Cardiac muscle cell (in vitro differentiated cells and primary cell): Measurements from ENCODE around the gene SLC22A1. TPM values are rescaled to one million over a fixed set of nuclear protein-coding genes. Genes with fewer than 3 reads are reported as not detected.

Experiments
- DNase-seq, 2 donors: peaks; one replicate each; pipeline versions ENCODE4 v3.0.0 to v3.0.0-alpha.2; 2010 to 2017; ENCODE audit warnings: low read depth in 1 of 2, low spot score in 1 of 2
- H3K27ac ChIP-seq: fragments of 200-600 bp; sonication (generic); 2 replicates; pipeline ENCODE4 v1.5.1; 2016
- H3K27me3 ChIP-seq: fragments of 200-600 bp; sonication (generic); 2 replicates; pipeline ENCODE4 v1.6.0; 2016; ENCODE audit warnings: control low read depth
- H3K36me3 ChIP-seq: fragments of 200-600 bp; sonication (generic); 2 replicates; pipeline ENCODE4 v1.5.1; 2016; ENCODE audit warnings: control low read depth
- H3K4me1 ChIP-seq: fragments of 200-600 bp; sonication (generic); 2 replicates; pipeline ENCODE4 v1.8.1; 2017; ENCODE audit warnings: low read depth, mild to moderate bottlenecking, mixed run types
- H3K4me3 ChIP-seq: fragments of 200-600 bp; sonication (generic); 2 replicates; pipeline ENCODE4 v1.5.1; 2016; ENCODE audit warnings: mild to moderate bottlenecking
- H3K9me3 ChIP-seq: fragments of 200-600 bp; sonication (generic); 2 replicates; pipeline ENCODE4 v1.5.1; 2017; ENCODE audit warnings: low read depth, mild to moderate bottlenecking, control low read depth
- polyA plus RNA-seq: library from polyadenylated mRNA; unstranded; fragments of >200 nt; fragmentation: Nextera tagmentation; extraction: Ambion mirVana; gene quantifications from 2 replicates; pipeline ENCODE4 v1.2.1, GENCODE V29; 2016
- total RNA-seq: library from RNA; depleted of rRNA; stranded (reverse); fragments of >200 nt; gene quantifications from 2 replicates; pipeline ENCODE4 v1.2.3, GENCODE V29; 2016
- TF ChIP-seq, protein P1 (sequence below): IDR thresholded peaks from 2 replicates; pipeline ENCODE4 v1.5.1; 2012; ENCODE audit warnings: low read depth, mild to moderate bottlenecking, low read length

SLC22A1 gene
- total and polyA plus RNA-seq, 2 experiments from 2014 or later: 0.42 TPM; not detected in 1

DNA sequence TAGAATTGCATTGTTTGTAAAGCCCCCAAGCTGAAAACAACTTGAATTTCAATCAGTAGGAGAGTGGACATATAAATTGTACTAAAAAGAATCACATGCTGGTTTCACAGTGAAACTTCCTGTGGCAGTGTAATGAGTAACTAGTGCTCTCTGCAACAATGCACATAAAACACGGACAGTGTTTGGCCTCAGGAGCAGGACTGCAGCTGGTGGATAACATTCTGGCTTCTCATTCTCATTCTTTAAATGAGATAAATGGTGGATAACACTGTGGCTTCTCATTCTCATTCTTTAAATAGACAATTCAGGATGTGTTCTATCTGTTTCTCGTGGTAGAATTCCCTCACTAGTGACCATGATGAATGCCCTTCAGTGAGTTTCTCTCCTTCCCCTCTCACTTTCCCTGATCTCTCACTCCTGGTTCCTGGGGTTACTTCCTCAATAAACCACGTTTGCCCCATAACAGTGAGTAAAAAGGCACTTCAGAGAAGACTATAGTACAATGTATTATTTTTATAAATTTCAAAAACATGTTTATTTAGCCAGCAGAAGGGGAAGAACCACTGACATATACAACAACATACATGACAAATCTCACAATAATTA is 77.1 kb downstream of the SLC22A1 start:
- Histone ChIP-seq H3K36me3 (no peaks in the 10 kb centered on the region), H3K27me3 (no peaks in the 10 kb centered on the region), H3K4me3 (no peak overlapping the region), H3K9me3 (no peaks in the 10 kb centered on the region), H3K27ac (no peak overlapping the region), H3K4me1 (no peaks in the 10 kb centered on the region)
- DNase-seq: peak in 1 of 2 donors; percentile 18
- TF ChIP-seq, protein P1, sequence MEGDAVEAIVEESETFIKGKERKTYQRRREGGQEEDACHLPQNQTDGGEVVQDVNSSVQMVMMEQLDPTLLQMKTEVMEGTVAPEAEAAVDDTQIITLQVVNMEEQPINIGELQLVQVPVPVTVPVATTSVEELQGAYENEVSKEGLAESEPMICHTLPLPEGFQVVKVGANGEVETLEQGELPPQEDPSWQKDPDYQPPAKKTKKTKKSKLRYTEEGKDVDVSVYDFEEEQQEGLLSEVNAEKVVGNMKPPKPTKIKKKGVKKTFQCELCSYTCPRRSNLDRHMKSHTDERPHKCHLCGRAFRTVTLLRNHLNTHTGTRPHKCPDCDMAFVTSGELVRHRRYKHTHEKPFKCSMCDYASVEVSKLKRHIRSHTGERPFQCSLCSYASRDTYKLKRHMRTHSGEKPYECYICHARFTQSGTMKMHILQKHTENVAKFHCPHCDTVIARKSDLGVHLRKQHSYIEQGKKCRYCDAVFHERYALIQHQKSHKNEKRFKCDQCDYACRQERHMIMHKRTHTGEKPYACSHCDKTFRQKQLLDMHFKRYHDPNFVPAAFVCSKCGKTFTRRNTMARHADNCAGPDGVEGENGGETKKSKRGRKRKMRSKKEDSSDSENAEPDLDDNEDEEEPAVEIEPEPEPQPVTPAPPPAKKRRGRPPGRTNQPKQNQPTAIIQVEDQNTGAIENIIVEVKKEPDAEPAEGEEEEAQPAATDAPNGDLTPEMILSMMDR: no peak

GRCh38 chr6:160201061-160201460 is 79.4 kb downstream of the SLC22A1 start:
- H3K27me3 ChIP-seq: no peaks in the 10 kb centered on the region
- H3K36me3 ChIP-seq: no peaks in the 10 kb centered on the region
- no peak for DNase-seq
- no peak overlapping the region for H3K27ac ChIP-seq
- H3K4me1 ChIP-seq: no peaks in the 10 kb centered on the region
- H3K9me3 ChIP-seq: no peaks in the 10 kb centered on the region
- H3K4me3 ChIP-seq: no peak overlapping the region
- TF ChIP-seq, protein P1: no peak

DNA sequence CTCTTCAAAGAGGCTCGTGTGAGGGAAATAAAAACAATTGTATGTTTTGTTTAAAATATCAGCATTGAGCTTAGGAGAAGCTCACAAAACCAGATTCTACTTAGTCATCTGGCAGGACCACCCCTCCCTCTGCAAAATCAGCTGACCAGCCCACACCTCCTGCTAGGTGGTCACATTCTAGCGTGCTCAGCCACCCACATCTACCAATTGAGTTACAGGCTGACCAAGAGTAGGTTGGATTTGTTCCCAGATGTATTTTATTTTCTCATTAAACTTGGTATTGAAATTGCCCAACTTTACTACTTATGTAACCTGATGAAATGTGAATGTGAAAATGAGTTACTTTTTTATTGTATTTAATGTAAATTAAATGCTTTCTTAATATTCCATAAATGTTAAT is 80.8 kb downstream of the SLC22A1 start:
- no peaks in the 10 kb centered on the region for H3K27me3 ChIP-seq
- H3K4me3 ChIP-seq: no peak overlapping the region
- H3K9me3 ChIP-seq: no peaks in the 10 kb centered on the region
- H3K36me3 ChIP-seq: no peaks in the 10 kb centered on the region
- no peak overlapping the region for H3K27ac ChIP-seq
- TF ChIP-seq, protein P1: no peak
- no peak for DNase-seq
- H3K4me1 ChIP-seq: no peaks in the 10 kb centered on the region

DNA sequence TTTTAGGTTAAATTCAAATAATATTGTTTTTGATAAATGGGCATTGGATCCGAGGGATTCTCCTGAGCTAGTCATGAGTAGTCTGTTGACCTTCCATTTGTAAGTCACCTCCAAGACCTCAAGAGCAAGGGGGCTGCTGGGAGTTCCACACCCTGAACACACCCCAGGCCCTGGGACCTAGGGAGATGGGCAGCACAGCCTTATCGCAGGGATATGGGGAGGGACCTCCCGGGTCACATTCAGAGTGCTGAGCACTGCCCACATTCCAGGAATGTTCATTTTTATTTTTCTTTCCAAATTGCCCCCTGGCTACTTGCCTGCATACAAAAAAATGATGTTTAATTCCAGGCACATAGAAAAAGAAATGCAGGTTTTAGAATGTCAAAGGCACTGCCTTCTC is 81.5 kb downstream of the SLC22A1 start:
- Histone ChIP-seq H3K4me1 (no peaks in the 10 kb centered on the region), H3K36me3 (no peaks in the 10 kb centered on the region), H3K27ac (no peak overlapping the region), H3K4me3 (no peak overlapping the region), H3K27me3 (no peaks in the 10 kb centered on the region), H3K9me3 (no peaks in the 10 kb centered on the region)
- no peak for DNase-seq
- TF ChIP-seq, protein P1: no peak

DNA sequence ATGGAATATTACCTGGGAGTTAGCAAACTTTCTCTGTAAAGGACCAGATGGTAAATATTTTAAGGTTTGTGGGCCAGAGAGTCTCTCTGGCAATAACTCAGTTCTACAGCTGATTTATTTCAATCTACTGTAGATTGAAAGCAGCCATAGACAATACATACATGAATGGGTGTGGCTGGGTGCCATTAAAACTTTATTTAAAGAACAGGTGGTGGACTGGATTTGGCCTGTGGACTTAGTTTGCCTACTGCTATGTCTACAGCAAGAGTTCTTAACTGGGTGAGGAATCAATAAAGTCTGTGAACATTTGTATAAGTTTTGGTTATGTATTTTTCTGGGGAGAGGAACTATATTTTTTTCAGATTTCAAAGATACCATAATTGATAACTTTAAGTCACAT is 81.9 kb downstream of the SLC22A1 start:
- no peak overlapping the region for H3K27ac ChIP-seq
- TF ChIP-seq, protein P1: no peak
- H3K27me3 ChIP-seq: no peaks in the 10 kb centered on the region
- DNase-seq: no peak
- no peak overlapping the region for H3K4me3 ChIP-seq
- H3K36me3 ChIP-seq: no peaks in the 10 kb centered on the region
- H3K9me3 ChIP-seq: no peaks in the 10 kb centered on the region
- H3K4me1 ChIP-seq: no peaks in the 10 kb centered on the region
